Measurements from ENCODE around the gene PADI2. TPM values are rescaled to one million over a fixed set of nuclear protein-coding genes. Genes with fewer than 3 reads are reported as not detected.

Gene PADI2
- total RNA-seq, 1 donor = under 0.01 TPM

GRCh38 chr1:17162941-17163340 lies 43.7 kb upstream of the PADI2 start:
- no peak overlapping the region for H2AFZ ChIP-seq (ENCODE audit: low read length)
- no peak overlapping the region for H3K4me2 ChIP-seq (ENCODE audit: insufficient read depth, low read length)
- H3K4me3 ChIP-seq (ENCODE audit: insufficient read depth, low read length) = no peak overlapping the region
- no peak overlapping the region for H3K27ac ChIP-seq (ENCODE audit: low read depth, low read length)
- H4K20me1 ChIP-seq (ENCODE audit: insufficient read depth, low read length) = no peaks in the 10 kb centered on the region
- no peaks in the 10 kb centered on the region for H3K9me3 ChIP-seq (ENCODE audit: low read depth, low read length)
- no peaks in the 10 kb centered on the region for H3K27me3 ChIP-seq (ENCODE audit: insufficient read depth, low read length)
- no peaks in the 10 kb centered on the region for H3K79me2 ChIP-seq (ENCODE audit: insufficient read depth, low read length)
- peaks cover 10% of the 10 kb centered on the region for H3K4me1 ChIP-seq (ENCODE audit: insufficient read depth, low read length)
- no peaks in the 10 kb centered on the region for H3K36me3 ChIP-seq (ENCODE audit: insufficient read depth, low read length)
- TF ChIP-seq CTCF (IDR thresholded peaks at IDR 0.05; ENCODE audit: extremely low read depth, low read depth, low read length) = no peak
- DNase-seq (ENCODE audit: insufficient read length, low spot score, missing footprints) = peak; percentile 84

- no peaks in the 10 kb centered on the region for H3K9me3 ChIP-seq (ENCODE audit: low read depth, low read length)
- no peak overlapping the region for H3K4me3 ChIP-seq (ENCODE audit: insufficient read depth, low read length)
- no peak overlapping the region for H3K27ac ChIP-seq (ENCODE audit: low read depth, low read length)
- peak; percentile 39 for DNase-seq (ENCODE audit: insufficient read length, low spot score, missing footprints)
- no peaks in the 10 kb centered on the region for H3K36me3 ChIP-seq (ENCODE audit: insufficient read depth, low read length)
- H3K79me2 ChIP-seq (ENCODE audit: insufficient read depth, low read length) = no peaks in the 10 kb centered on the region
- H3K4me2 ChIP-seq (ENCODE audit: insufficient read depth, low read length) = no peak overlapping the region
- no peak for TF ChIP-seq CTCF (IDR thresholded peaks at IDR 0.05; ENCODE audit: extremely low read depth, low read depth, low read length)
- no peak overlapping the region for H2AFZ ChIP-seq (ENCODE audit: low read length)
- H4K20me1 ChIP-seq (ENCODE audit: insufficient read depth, low read length) = no peaks in the 10 kb centered on the region
- peaks cover 3% of the 10 kb centered on the region for H3K4me1 ChIP-seq (ENCODE audit: insufficient read depth, low read length)
- H3K27me3 ChIP-seq (ENCODE audit: insufficient read depth, low read length) = no peaks in the 10 kb centered on the region
These were observed 42.9 kb upstream of the PADI2 start for GRCh38 chr1:17161926-17162800.

GRCh38 chr1:17161137-17161740 lies 42.0 kb upstream of the PADI2 start:
- H3K27ac ChIP-seq (ENCODE audit: low read depth, low read length) = no peak overlapping the region
- peak overlapping the region; percentile 4 for H2AFZ ChIP-seq (ENCODE audit: low read length)
- no peaks in the 10 kb centered on the region for H4K20me1 ChIP-seq (ENCODE audit: insufficient read depth, low read length)
- H3K9me3 ChIP-seq (ENCODE audit: low read depth, low read length) = no peaks in the 10 kb centered on the region
- H3K4me3 ChIP-seq (ENCODE audit: insufficient read depth, low read length) = no peak overlapping the region
- no peaks in the 10 kb centered on the region for H3K79me2 ChIP-seq (ENCODE audit: insufficient read depth, low read length)
- H3K36me3 ChIP-seq (ENCODE audit: insufficient read depth, low read length) = no peaks in the 10 kb centered on the region
- H3K4me2 ChIP-seq (ENCODE audit: insufficient read depth, low read length) = no peak overlapping the region
- no peak for TF ChIP-seq CTCF (IDR thresholded peaks at IDR 0.05; ENCODE audit: extremely low read depth, low read depth, low read length)
- H3K27me3 ChIP-seq (ENCODE audit: insufficient read depth, low read length) = no peaks in the 10 kb centered on the region
- DNase-seq (ENCODE audit: insufficient read length, low spot score, missing footprints) = no peak
- peaks cover 3% of the 10 kb centered on the region for H3K4me1 ChIP-seq (ENCODE audit: insufficient read depth, low read length)

GRCh38 chr1:17158961-17159360 lies 39.7 kb upstream of the PADI2 start:
- DNase-seq (ENCODE audit: insufficient read length, low spot score, missing footprints) = peak; percentile 54
- Histone ChIP-seq H2AFZ (ENCODE audit: low read length) (no peak overlapping the region), H3K4me2 (ENCODE audit: insufficient read depth, low read length) (no peak overlapping the region), H3K9me3 (ENCODE audit: low read depth, low read length) (peaks cover 4% of the 10 kb centered on the region), H3K4me3 (ENCODE audit: insufficient read depth, low read length) (no peak overlapping the region), H3K36me3 (ENCODE audit: insufficient read depth, low read length) (no peaks in the 10 kb centered on the region), H3K79me2 (ENCODE audit: insufficient read depth, low read length) (no peaks in the 10 kb centered on the region), H3K27me3 (ENCODE audit: insufficient read depth, low read length) (no peaks in the 10 kb centered on the region), H3K4me1 (ENCODE audit: insufficient read depth, low read length) (peaks cover 3% of the 10 kb centered on the region), H3K27ac (ENCODE audit: low read depth, low read length) (no peak overlapping the region), H4K20me1 (ENCODE audit: insufficient read depth, low read length) (no peaks in the 10 kb centered on the region)
- TF ChIP-seq CTCF (IDR thresholded peaks at IDR 0.05; ENCODE audit: extremely low read depth, low read depth, low read length) = no peak

All from osteoblast (primary cell).